SU-DHL-6 (cell line): ENCODE measurements around the gene CNTN6.

ENCODE experiments used
- H2AFZ ChIP-seq: fragments of 200-600 bp; sonication (generic); 2 replicates; pipeline ENCODE4 v1.6.1; 2014; ENCODE audit warnings: low read depth, mild to moderate bottlenecking, moderate library complexity, mixed read lengths, antibody characterized with exemption, low read length; ENCODE audit not compliant: severe bottlenecking
- H3F3A ChIP-seq: fragments of 200-600 bp; shearing (Covaris generic); 2 replicates; pipeline ENCODE4 v1.6.0; 2016; ENCODE audit warnings: antibody characterized with exemption, mild to moderate bottlenecking; ENCODE audit not compliant: insufficient read depth
- H3K27ac ChIP-seq: fragments of 200-600 bp; sonication (generic); 2 replicates; pipeline ENCODE4 v1.5.1; 2016; ENCODE audit warnings: low read depth, mild to moderate bottlenecking, low read length, moderate library complexity, mixed read lengths
- H3K27me3 ChIP-seq: fragments of 200-600 bp; sonication (generic), shearing (Covaris generic); 2 replicates; pipeline ENCODE4 v1.6.0; 2014; ENCODE audit warnings: mild to moderate bottlenecking, low read length
- H3K36me3 ChIP-seq: fragments of 200-600 bp; sonication (generic); 2 replicates; pipeline ENCODE4 v1.6.1; 2014; ENCODE audit warnings: mild to moderate bottlenecking, low read length, mixed read lengths
- H3K4me2 ChIP-seq: fragments of 300-600, 200-600 bp; shearing (Covaris generic), sonication (generic); 2 replicates; pipeline ENCODE4 v1.6.0; 2014; ENCODE audit warnings: low read length, low read depth, mild to moderate bottlenecking; ENCODE audit not compliant: poor library complexity, severe bottlenecking
- H3K4me3 ChIP-seq: fragments of 200-600 bp; sonication (generic); 2 replicates; pipeline ENCODE4 v1.5.1; 2014; ENCODE audit warnings: antibody characterized with exemption, low read length, mild to moderate bottlenecking, mixed read lengths; ENCODE audit not compliant: insufficient read depth, poor library complexity, severe bottlenecking
- H3K79me2 ChIP-seq: fragments of 200-600 bp; sonication (generic); 2 replicates; pipeline ENCODE4 v1.6.1; 2014; ENCODE audit warnings: mild to moderate bottlenecking, low read length, moderate library complexity; ENCODE audit not compliant: insufficient read depth
- H3K9ac ChIP-seq: fragments of 200-600 bp; sonication (generic); 2 replicates; pipeline ENCODE4 v1.7.0; 2014; ENCODE audit warnings: mild to moderate bottlenecking, low read length
- H3K9me2 ChIP-seq: fragments of 200-600 bp; sonication (generic); replicated peaks from 2 replicates; pipeline ENCODE4 v1.6.1; 2014; ENCODE audit warnings: low read length; ENCODE audit not compliant: insufficient read depth
- H3K9me3 ChIP-seq: fragments of 200-600 bp; sonication (generic); 2 replicates; pipeline ENCODE4 v1.6.1; 2014; ENCODE audit warnings: low read length, mixed read lengths; ENCODE audit not compliant: insufficient read depth
- H4K20me1 ChIP-seq: fragments of 200-600 bp; sonication (generic); 2 replicates; pipeline ENCODE4 v1.6.1; 2014; ENCODE audit warnings: low read depth, mild to moderate bottlenecking, antibody characterized with exemption, low read length, moderate library complexity, mixed read lengths
- EZH2phosphoT487 ChIP-seq: fragments of 200-600 bp; sonication (generic), shearing (Covaris generic); conservative IDR thresholded peaks from 2 replicates; pipeline ENCODE4 v1.6.1; 2018; ENCODE audit warnings: mild to moderate bottlenecking, antibody characterized with exemption, low read length, moderate library complexity, mixed read lengths
- TF ChIP-seq, protein P1 (sequence below): fragments of 200-600 bp; sonication (generic); IDR thresholded peaks from one replicate; pipeline ENCODE4 v1.5.1; 2017; ENCODE audit warnings: antibody characterized with exemption, mild to moderate bottlenecking, low read length, moderate library complexity; ENCODE audit not compliant: insufficient read depth, poor library complexity, severe bottlenecking

CNTN6 gene

DNA sequence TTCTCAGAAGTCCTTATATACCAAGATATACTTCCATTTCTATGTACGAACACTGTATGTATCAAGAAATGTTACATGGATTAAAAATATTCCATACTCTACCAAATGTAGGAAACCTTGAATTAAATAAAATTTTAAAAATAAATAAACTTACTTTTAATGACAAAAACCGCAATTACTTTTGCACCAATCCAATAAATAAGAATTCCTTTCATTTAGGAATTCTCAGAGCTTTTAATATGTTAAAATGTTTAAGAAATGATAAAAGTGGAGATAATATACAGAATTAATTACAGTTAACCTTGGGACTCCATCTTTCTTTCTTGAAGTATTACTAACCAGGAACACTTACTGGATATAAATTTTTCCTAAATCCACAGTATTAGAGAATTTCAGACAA is 272.7 kb downstream of the CNTN6 start:
- H3K9me3 ChIP-seq, result no peaks in the 10 kb centered on the region
- TF ChIP-seq EZH2phosphoT487, result no peak
- TF ChIP-seq, protein P1, sequence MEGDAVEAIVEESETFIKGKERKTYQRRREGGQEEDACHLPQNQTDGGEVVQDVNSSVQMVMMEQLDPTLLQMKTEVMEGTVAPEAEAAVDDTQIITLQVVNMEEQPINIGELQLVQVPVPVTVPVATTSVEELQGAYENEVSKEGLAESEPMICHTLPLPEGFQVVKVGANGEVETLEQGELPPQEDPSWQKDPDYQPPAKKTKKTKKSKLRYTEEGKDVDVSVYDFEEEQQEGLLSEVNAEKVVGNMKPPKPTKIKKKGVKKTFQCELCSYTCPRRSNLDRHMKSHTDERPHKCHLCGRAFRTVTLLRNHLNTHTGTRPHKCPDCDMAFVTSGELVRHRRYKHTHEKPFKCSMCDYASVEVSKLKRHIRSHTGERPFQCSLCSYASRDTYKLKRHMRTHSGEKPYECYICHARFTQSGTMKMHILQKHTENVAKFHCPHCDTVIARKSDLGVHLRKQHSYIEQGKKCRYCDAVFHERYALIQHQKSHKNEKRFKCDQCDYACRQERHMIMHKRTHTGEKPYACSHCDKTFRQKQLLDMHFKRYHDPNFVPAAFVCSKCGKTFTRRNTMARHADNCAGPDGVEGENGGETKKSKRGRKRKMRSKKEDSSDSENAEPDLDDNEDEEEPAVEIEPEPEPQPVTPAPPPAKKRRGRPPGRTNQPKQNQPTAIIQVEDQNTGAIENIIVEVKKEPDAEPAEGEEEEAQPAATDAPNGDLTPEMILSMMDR, result no peak
- H2AFZ ChIP-seq, result no peak overlapping the region
- no peaks in the 10 kb centered on the region for H3F3A ChIP-seq
- no peaks in the 10 kb centered on the region for H3K36me3 ChIP-seq
- H4K20me1 ChIP-seq, result no peaks in the 10 kb centered on the region
- no peak overlapping the region for H3K4me3 ChIP-seq
- no peaks in the 10 kb centered on the region for H3K9me2 ChIP-seq
- H3K27me3 ChIP-seq, result no peaks in the 10 kb centered on the region
- no peak overlapping the region for H3K9ac ChIP-seq
- no peak overlapping the region for H3K4me2 ChIP-seq
- H3K27ac ChIP-seq, result no peak overlapping the region
- no peaks in the 10 kb centered on the region for H3K79me2 ChIP-seq

- Histone ChIP-seq H3K9me3 (no peaks in the 10 kb centered on the region), H4K20me1 (no peaks in the 10 kb centered on the region), H3K36me3 (no peaks in the 10 kb centered on the region), H3K9ac (no peak overlapping the region), H3K79me2 (no peaks in the 10 kb centered on the region), H3F3A (no peaks in the 10 kb centered on the region), H3K4me3 (no peak overlapping the region), H3K27me3 (no peaks in the 10 kb centered on the region), H3K4me2 (no peak overlapping the region), H2AFZ (no peak overlapping the region), H3K9me2 (no peaks in the 10 kb centered on the region), H3K27ac (no peak overlapping the region)
- TF ChIP-seq, protein P1, result no peak
- no peak for TF ChIP-seq EZH2phosphoT487
Measured at GRCh38 chr3:1374471-1374870, 281.6 kb downstream of the CNTN6 start.

DNA sequence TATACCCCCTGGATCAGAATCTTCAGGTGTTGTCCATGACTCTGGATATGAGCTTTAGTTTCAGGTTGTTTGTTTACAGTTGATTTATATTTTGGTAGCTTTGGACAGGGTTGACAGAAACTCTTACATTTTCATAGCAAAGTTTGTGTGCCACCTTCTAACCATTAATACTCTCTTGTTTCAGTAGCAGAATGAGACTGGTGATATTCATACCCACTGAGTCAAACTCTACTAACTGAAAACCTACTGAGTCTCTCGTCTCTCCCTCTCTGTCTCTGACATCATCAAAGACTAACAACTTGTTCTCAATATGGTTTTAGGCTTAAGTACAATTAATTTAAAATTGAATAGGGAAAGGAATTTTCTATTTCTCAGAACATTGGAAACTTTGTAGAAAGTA is 282.3 kb downstream of the CNTN6 start:
- Histone ChIP-seq H3K27ac (no peak overlapping the region), H3K36me3 (no peaks in the 10 kb centered on the region), H3K9ac (no peak overlapping the region), H3K27me3 (no peaks in the 10 kb centered on the region), H3K9me3 (no peaks in the 10 kb centered on the region), H3F3A (no peaks in the 10 kb centered on the region), H3K4me2 (no peak overlapping the region), H3K4me3 (no peak overlapping the region), H2AFZ (no peak overlapping the region), H3K79me2 (no peaks in the 10 kb centered on the region), H3K9me2 (no peaks in the 10 kb centered on the region), H4K20me1 (no peaks in the 10 kb centered on the region)
- no peak for TF ChIP-seq EZH2phosphoT487
- TF ChIP-seq, protein P1, result no peak
